GM19455 (cell line): ENCODE measurements around the gene DNAJB6.
A peak's percentile ranks its signal among the peaks of the same experiment; 100 is the strongest.
"Not testable (repeated sequence)": the region's sequence is repeated elsewhere in the genome, so short reads cannot be mapped to it uniquely, and the experiment has no call there.

ENCODE experiments used
- ATAC-seq: cut with Tn5 transposase; IDR thresholded peaks from one replicate; pipeline ENCODE4 v1.9.1; 2021; ENCODE audit not compliant: unreplicated experiment

Gene DNAJB6

DNA sequence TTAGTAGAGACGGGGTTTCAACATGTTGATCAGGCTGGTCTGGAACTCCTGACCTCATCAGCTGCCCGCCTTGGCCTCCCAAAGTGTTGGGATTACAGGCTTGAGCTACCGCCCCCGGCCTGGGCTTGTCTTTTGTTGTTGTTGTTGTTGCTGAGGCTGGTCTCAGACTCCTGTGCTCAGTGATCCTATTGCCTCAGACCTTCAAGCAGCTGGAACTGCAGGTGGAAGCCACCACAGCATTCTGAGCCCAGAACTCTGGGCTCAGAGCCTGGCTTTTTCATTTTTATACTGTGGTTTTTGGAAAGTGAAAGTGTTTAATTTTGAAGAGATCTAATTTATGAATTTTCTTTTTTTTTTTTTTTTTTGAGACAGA, 16.2 kb upstream of the DNAJB6 start:
- ATAC-seq: no peak

DNA sequence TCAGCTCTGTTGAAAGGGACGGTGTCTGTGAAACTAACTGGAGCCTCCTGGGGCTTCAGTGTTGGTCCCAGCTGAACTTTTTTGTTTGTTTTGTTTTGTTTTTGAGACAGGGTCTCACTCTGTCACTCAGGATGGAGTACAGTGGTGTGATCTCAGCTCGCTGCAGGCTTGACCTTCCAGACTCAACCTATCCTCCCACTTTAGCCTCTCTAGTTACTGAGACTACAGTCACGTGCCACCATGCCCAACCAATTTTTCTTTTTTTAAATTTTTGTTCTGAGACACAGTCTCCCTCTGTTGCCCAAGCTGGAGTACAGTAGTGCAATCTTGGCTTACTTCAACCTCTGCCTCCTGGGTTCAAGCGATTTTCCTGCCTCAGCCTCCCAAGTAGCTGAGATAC, 13.4 kb upstream of the DNAJB6 start:
- ATAC-seq: no peak

DNA sequence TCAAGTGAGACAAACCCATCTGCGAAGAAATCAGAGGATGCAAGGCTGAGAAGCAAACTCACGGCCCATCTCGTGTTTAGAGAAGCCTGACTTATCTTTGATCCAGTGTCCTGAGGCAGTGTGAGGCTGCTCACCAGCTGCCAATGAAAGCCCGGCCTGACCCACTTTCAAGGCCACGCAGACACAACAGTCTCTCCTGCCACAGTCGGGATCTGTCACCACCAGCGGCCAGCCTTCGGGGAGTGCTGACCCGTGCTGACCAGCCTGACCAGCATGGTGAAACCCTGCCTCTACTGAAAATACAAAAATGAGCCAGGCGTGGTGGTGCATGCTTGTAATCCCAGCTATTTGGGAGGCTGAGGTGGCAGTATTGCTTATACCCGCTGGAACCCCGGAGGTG, 7.4 kb upstream of the DNAJB6 start:
- no peak for ATAC-seq

DNA sequence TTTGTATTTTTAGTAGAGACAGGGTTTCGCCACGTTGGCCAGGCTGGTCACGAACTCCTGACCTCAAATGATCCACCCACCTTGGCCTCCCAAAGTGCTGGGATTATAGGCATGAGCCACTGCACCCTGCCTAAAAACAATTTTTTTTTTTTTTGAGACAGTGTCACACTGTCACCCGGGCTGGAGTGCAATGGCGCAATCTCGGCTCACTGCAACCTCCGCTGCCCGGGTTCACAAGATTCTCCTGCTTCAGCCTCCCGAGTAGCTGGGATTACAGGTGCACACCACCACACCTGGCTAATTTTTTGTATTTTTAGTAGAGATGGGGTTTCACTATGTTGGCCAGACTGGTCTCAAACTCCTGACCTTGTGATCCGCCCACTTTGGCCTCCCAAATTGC, 6.2 kb upstream of the DNAJB6 start:
- not testable (repeated sequence) for ATAC-seq

DNA sequence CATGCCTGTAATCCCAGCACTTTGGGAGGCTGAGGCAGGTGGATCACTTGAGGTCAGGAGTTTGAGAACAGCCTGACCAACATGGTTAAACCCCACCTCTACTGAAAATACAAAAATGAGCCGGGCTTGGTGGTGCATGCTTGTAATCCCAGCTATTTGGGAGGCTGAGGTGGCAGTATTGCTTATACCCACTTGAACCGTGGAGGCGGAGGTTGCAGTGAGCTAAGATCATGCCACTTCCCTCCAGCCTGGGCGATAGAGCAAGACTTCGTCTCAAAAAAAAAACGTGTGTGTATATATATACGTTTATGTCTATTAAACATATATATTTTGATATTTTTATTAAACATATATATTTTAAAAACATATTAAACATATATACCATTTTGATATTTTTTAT, 5.8 kb upstream of the DNAJB6 start:
- ATAC-seq: not testable (repeated sequence)

DNA sequence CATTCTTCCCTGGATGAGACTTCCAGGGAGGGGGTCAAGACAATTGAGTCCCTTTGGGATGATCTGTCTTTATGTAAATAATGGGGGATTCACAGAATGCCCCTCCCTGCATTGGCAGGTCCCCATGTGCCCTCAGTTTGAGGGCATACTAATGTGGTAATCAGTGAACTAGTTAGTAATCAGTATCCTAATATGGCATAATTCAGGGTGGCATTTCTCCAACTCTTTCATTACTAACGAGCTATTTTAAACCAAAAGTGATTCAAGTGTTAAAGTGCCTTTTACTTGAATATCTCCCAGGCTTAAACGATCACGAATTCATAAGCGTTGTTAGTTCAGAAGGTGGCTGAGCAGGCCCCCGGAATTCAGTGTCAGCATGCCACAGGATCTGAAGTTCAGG, 1.6 kb upstream of the DNAJB6 start:
- no peak for ATAC-seq

DNA sequence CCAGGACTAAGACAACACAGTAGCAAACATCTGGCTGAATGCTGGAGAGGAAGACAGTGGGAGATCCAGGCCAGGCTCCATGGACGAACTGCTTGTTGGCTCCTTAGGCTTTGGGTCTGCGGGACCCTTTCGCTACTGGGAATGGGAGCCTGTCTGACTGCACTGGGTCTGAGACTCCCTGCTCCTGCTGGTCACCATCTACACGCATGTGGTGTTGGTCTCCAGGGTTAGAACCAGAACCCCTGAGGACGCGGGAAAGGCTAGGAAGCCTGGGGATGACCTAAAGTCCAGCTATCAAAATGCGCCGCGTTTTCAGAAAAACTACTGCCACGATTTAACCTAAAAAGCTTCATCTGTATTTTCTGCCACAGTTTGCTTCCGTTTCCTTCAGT, 817 bp upstream of the DNAJB6 start:
- no peak for ATAC-seq

DNA sequence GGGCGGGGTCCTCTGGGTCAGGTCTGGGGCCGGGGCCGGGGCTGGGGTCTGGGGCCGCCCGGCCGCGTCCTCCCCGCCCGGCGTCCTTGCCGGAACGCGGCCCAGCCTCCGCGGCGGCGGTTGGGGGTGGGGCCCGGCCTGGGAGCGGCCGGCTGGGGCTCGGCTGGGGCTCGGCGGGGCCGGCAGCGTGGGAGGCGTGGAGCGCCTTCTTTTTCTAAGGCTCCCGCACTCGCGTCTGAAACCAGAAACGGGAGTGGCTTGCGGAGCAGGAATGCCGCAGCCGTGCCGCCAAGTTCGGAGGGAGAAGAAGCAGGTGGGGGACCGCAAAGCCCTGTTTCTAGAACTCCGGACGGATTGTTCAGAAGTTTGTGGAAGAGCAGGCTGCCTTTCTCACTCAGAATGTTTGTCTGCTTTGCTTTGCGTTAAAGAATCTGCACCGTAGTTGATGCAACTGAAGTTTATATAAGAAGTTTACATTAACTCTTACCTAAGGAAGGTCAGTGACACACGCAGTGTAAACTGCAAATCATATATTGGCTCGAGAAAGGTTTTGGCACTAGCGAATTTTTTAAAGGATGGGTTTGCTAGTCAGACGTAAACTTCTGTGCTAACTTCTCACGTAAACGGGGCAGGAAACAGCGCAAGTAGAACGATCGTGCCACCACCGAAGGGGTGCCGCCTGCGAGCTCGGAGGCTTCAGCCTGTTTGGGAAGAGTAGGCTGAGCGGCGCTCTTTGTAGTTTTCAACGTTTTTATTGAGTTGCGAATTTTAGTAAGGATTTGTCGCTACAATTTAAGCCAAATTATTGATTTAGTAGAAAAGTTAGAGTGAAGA, 729 bp downstream of the DNAJB6 start:
- ATAC-seq: peak; percentile 67

DNA sequence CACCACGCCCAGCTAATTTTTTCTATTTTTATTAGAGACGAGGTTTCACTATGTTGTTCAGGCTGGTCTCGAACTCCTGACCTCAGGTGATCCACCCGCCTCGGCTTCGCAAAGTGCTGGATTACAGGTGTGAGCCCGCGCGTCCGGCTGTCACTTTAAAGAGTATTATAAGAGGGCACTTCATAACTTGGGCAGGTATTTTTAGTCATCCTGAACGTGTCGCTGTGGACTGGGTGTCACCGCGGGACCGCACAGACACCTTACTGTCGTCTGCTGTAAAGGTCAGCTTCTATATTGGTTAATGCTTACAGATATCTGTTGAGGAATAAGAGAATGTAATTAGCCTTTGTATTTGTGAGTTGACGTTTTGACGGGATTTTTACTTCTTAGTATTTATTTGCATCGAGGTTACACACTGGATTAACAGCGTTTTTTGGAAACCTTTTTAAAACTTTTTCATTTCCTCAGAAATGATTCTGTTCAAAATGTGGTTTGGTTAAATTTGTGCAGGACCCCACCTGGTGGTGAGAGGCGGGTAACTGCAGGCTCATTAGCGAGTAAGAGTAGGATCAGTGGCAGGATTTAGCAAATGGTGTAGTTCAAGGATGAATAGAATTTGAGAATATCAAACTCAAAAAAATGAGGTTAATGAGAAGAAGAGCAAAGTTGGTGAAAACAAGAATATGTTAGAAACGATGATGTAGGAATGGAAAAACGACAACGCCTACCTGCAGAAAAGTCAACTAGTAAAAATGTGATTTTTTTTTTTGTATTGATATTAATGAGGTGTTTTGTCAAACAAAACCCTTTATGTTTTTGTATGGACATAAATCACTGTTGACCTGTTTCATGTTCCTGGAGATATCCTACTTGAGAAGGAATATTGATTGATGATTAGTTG, 3.2 kb downstream of the DNAJB6 start:
- no peak for ATAC-seq

DNA sequence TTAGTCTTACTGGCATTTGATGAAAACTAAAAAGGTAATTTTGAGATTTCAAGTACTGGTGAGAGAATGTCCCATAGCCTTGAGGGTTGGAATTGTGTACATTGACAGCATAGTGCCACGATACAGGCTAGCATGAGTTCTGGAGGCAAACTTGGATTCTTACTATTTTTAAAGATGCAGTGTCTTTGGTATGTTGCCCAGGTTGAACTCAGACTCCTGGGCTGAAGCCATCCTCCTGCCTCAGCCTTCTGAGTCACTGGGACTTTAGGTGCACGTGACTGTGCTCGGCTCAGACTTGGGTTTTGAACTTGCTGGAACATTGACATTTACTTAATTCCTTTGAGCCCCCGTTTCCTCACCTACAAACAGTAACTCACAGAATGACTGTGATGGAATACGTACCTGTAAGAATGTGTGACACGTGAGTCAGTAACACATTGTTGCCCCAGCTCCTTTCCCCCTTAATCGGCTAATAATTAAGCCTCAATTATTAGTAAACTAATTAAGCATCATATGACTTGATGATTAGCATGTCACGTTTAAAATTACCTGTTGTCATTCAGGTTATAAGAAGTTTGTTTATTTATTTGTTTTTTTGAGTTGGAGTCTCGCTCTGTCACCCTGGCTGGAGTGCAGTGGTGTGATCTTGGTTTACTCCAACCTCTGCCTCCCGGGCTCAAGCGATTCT, 10.6 kb downstream of the DNAJB6 start:
- no peak for ATAC-seq

DNA sequence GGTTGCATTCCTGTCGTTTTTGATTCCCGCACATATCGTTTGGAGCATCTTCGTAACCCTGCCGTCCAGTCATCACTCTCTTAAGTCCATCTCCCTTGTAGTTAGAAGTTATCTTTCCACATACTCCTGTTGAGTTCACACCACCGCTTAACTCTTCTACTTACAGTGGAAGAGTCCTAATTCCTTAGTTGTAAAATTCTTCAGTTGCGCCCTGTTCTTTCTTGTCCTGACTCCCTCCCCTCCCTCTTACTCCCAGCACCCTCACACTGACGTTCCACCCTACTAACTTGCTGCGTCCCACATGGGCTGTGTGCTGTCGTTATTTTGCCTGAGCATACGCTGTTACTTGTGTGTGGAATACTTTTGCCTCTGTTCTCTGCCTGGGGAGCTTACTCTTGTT, 11.7 kb downstream of the DNAJB6 start:
- ATAC-seq: no peak

DNA sequence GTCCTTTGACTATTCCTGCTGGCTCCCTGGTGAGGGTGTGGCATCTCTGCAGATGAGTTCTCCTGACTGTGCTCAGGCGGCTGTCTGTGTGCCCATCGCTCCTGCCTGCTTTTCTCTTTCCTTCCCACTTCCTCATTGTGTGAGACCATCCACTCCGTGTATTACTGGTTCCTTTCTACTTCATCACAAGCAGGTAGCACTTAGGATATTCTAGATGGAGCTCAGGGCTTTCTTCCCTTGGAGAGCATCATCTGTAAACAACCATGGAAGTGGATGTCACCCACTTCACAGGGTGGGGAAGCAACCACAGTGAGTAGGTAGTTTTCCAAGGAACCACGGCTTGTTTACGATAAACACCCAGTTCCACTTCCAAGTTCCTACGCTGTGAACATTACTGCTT, 15.7 kb downstream of the DNAJB6 start:
- peak; percentile 46 for ATAC-seq

DNA sequence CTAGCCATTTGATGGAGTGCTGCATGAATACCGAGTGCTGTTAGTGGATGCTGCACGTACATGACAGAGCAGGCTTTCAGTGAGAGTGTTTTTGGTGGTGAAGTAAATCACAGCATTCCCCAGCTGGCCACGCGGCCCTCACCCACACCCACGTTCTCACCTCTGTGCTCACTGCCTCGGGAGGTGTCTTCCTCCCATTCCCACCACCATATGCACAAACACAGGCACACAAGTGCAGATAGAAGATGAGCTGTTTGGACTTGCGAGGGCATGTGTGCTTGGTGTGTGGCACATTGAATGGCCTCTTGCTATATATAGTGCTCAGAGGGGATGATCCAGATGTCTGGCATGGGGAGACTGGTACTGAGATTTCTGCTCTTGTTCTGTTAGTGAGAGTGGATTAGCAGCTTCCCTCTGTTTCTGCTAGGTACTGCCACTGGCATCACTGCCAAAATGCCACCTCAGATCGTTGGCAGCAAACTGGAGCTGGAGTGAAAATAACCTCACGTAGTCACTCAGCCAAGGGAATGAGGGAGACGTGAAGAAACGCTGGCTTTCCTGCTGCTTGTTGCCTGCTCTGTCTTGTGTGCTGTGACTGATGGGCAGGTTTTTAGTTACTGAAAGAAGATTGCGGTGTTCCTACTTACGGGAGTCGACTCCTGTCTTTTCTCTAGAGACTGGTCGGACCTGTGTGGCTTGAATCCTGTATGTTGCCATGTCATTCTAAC, 19.1 kb downstream of the DNAJB6 start:
- ATAC-seq: no peak

DNA sequence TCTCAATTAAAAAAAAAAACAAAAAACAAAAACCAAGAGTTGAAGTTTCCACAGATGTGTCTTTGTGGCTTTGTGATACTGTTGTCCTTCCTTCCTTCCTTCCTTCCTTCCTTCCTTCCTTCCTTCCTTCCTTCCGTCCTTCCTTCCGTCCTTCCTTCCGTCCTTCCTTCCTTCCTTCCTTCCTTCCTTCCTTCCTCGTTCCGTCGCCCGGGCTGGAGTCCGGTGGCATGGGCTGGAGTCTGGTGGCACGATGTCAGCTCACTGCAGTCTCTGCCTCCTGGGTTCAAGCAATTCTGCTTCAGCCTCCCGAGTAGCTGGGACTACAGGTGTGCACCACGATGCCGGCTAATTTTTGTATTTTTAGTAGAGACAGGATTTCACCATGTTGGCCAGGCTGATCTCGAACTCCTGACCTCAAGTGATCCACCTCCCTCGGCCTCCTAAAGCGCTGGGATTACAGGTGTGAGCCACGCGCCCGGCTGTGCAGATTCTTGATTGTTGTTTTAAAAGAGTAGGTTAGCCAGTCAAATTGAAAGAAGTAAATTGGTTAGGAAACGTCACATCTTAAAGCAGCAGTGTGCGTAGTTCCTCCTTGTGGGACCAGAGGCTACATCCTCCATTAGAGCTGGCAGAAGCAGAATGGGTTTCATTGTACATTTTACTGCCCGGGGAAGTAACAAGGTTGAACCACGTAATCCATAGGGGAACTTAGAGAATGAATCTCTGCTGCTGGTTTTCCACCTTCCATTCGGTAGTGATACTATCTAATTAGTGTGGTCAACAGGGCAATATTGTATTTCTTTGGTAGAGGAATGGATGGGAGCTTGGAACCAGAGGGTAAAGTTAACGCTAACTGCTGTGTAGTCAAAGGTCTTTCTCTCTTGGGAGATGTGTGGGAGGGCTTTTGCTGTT, 20.6 kb downstream of the DNAJB6 start:
- peak; percentile 83 for ATAC-seq

DNA sequence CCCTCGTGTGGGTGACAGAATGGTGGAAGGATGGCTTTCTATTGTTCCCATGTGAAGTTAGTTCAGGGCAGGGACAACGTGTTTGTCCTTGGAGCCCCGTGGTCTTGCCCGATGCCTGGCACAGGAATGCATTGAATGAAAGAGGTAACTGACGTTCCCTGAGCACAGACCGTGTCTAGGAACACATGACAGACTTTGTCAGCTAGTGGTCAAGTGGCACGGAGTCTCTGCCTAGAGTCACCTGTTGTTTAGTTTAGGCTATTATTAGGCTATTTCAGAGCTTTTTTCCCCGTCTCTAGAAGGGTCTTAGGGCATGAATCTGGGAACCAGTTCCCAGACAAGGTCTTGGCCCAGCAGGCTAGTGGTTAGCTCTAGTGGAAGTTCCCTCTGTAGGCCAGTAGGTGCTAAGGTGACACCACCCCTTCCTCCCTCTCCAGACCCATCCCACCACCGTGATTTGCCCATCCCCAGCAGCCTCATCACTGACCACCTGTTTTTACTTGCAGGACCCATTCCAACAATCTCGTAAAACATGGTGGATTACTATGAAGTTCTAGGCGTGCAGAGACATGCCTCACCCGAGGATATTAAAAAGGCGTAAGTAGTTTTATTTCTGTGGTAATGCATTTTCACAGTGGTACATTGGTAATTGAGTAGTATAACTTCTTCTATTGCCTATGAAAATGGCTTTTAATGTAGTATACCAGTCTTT, 21.4 kb downstream of the DNAJB6 start:
- no peak for ATAC-seq

DNA sequence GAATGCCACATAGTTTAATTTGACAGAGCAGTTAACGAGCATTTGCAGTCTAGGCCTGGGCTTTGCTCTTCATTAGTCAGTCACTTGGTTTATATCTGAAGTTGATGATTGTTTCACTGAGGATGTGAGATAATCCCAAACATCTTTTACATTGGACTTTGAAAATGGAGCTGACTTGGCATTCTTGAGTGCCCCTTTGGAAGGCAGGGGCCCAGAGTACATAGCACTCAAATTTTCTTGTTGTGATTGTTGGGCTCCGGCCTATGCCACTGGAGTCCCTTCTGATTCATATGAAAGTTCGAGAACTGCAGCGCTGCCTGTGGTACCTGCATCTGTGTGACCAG, 21.9 kb downstream of the DNAJB6 start:
- no peak for ATAC-seq

DNA sequence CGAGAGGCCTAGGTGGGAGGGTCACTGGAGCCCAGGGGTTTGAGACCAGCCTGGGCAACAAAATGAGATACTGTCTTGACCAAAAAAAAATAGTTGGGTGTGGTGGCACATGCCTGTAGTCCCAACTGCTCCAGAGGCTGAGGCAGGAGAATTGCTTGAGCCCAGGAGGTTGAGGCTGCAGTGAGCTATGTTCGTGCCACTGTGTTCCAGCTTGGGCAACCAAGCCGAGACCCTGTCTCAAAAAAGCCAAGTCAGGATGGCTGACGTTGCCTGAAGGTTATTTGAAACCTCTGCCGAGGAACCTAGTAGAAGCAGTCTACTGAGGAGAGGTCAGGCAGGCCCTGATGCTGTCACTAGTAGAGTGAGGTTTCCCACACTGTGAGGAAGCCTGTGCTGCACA, 22.8 kb downstream of the DNAJB6 start:
- ATAC-seq: no peak

DNA sequence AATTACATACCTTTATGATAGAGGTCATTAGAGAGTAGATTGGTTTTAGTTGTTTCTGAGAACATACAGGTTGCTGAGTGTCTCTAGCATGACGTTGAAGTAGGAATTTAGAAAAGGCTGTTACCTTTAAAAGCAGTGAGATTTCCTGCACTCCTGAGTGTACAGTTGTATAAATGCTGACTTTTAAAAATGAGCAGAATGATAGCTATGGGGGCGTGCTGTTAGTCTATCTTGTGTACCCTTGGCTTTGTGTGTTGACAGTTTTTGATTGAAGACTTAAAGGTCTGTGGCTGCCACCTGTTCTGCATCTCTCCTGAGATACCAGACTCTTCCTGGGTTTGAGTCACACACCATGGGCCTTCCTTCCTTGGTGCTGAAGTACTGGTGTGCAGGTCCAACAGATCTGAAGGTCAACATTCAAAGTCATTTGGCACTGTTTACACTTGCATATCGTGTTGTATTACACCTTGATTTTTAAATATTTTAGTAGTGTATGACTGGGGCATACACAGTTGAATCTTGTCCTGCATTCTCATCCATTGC, 23.8 kb downstream of the DNAJB6 start:
- no peak for ATAC-seq

DNA sequence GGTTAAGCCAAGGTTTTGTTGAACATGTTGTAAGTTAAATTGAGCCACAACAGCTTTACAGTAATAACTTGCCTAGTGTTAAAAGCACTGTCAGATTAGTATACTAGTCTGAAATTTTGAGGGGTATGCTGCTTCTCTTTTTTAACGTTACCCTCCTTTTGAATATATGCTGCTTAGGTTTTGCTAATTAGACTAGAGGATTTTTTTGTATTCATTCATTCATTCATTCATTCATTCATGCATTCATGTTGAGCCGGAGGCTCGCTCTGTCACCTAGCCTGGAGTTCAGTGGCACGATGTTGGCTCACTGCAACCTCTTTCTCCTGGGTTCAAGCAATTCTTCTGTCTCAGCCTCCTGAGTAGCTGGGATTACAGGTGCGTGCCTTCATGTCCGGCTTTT, 24.7 kb downstream of the DNAJB6 start:
- ATAC-seq: no peak
